ENCODE data around the gene SLC26A1. TPM values are rescaled to one million over a fixed set of nuclear protein-coding genes. Genes with fewer than 3 reads are reported as not detected.

Gene SLC26A1
- total RNA-seq, 1 experiment from 2014 or later, result 0.85 TPM

DNA sequence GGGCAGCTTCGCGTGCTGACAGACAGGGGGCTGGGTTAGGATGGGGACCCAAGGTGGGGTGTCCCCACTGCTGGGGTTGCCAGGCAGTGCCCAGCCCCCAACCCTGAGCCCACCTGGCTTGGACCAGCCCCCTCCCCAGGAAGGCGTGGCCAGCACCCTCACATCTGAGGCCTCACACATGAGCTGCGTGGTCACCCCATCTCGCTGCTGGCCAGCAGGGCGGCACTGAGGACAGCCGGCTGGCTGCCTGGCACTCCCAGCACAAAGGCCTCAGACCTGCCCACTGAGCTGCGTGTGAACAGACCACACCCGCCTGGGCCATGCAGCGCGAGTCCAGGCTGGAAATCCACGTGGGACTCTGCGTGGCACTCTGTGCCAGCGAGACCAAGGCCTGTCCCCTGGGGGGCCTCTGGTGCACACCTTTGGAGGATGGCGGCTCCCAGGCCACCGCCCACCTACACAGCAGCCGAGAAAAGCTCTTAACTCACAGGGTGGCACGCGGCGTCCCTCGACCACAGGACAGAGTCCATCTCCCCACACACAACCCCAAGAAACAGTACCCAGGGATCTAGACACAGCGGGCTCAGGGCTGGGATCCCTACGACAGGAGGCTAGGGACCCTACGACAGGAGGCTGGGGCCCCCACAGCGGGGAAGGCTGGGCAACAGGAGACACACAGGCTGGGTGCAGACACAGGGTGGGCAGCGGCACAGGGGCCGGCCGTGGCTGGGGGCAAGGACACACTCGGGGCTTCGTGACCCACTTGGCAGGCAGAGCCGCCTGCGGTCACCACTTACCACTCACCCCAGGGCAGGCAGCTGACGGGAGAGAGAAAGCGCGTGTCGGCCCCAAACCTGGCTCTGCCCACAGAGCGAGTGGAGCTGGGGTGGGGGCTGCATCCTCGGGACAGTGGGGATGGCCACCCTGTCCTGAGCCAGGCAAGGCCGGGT, 29.7 kb downstream of the SLC26A1 start:
- Mint-ChIP-seq H3K4me1 (no peaks in the 10 kb centered on the region), H3K9me3 (no peaks in the 10 kb centered on the region), H3K4me3 (no peak overlapping the region), H3K27me3 (ENCODE audit: low read depth) (peaks cover 8% of the 10 kb centered on the region), H3K36me3 (no peaks in the 10 kb centered on the region), H3K27ac (no peak overlapping the region)
- TF ChIP-seq GRHL2 (CRISPR knock-in tag; IDR thresholded peaks at IDR 0.05; ENCODE audit: insufficient replicate concordance, severe bottlenecking) (no peak), PRRX2 (CRISPR knock-in tag; IDR thresholded peaks at IDR 0.05) (no peak), ZNF317 (CRISPR knock-in tag; IDR thresholded peaks at IDR 0.05; ENCODE audit: borderline replicate concordance, low read depth) (no peak), RORB (CRISPR knock-in tag; IDR thresholded peaks at IDR 0.05) (no peak)
- TF ChIP-seq, protein P1, sequence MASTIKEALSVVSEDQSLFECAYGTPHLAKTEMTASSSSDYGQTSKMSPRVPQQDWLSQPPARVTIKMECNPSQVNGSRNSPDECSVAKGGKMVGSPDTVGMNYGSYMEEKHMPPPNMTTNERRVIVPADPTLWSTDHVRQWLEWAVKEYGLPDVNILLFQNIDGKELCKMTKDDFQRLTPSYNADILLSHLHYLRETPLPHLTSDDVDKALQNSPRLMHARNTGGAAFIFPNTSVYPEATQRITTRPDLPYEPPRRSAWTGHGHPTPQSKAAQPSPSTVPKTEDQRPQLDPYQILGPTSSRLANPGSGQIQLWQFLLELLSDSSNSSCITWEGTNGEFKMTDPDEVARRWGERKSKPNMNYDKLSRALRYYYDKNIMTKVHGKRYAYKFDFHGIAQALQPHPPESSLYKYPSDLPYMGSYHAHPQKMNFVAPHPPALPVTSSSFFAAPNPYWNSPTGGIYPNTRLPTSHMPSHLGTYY (CRISPR knock-in tag; IDR thresholded peaks at IDR 0.05), result no peak
- TF ChIP-seq, protein P2, sequence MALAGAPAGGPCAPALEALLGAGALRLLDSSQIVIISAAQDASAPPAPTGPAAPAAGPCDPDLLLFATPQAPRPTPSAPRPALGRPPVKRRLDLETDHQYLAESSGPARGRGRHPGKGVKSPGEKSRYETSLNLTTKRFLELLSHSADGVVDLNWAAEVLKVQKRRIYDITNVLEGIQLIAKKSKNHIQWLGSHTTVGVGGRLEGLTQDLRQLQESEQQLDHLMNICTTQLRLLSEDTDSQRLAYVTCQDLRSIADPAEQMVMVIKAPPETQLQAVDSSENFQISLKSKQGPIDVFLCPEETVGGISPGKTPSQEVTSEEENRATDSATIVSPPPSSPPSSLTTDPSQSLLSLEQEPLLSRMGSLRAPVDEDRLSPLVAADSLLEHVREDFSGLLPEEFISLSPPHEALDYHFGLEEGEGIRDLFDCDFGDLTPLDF (CRISPR knock-in tag; IDR thresholded peaks at IDR 0.05), result no peak
- TF ChIP-seq, protein P3, sequence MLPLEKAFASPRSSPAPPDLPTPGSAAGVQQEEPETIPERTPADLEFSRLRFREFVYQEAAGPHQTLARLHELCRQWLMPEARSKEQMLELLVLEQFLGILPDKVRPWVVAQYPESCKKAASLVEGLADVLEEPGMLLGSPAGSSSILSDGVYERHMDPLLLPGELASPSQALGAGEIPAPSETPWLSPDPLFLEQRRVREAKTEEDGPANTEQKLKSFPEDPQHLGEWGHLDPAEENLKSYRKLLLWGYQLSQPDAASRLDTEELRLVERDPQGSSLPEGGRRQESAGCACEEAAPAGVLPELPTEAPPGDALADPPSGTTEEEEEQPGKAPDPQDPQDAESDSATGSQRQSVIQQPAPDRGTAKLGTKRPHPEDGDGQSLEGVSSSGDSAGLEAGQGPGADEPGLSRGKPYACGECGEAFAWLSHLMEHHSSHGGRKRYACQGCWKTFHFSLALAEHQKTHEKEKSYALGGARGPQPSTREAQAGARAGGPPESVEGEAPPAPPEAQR (CRISPR knock-in tag; IDR thresholded peaks at IDR 0.05), result no peak
- TF ChIP-seq, protein P4, sequence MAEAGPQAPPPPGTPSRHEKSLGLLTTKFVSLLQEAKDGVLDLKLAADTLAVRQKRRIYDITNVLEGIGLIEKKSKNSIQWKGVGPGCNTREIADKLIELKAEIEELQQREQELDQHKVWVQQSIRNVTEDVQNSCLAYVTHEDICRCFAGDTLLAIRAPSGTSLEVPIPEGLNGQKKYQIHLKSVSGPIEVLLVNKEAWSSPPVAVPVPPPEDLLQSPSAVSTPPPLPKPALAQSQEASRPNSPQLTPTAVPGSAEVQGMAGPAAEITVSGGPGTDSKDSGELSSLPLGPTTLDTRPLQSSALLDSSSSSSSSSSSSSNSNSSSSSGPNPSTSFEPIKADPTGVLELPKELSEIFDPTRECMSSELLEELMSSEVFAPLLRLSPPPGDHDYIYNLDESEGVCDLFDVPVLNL (CRISPR knock-in tag; IDR thresholded peaks at IDR 0.05; ENCODE audit: borderline replicate concordance, low read depth), result no peak
- TF ChIP-seq, protein P5, sequence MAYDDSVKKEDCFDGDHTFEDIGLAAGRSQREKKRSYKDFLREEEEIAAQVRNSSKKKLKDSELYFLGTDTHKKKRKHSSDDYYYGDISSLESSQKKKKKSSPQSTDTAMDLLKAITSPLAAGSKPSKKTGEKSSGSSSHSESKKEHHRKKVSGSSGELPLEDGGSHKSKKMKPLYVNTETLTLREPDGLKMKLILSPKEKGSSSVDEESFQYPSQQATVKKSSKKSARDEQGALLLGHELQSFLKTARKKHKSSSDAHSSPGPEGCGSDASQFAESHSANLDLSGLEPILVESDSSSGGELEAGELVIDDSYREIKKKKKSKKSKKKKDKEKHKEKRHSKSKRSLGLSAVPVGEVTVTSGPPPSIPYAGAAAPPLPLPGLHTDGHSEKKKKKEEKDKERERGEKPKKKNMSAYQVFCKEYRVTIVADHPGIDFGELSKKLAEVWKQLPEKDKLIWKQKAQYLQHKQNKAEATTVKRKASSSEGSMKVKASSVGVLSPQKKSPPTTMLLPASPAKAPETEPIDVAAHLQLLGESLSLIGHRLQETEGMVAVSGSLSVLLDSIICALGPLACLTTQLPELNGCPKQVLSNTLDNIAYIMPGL (CRISPR knock-in tag; IDR thresholded peaks at IDR 0.05), result no peak
- POLR2A ChIA-PET, result no interaction called here
- CTCF ChIA-PET, result interaction anchor here (1.0 to 1.9 kb wide), 4 partner anchors 32 to 392 kb away, joined by 3 to 9 read pairs (median 5); partner anchors contain the start of genes GAK and TMEM175
- DNase-seq (ENCODE audit: low spot score) (peak; percentile 9), ATAC-seq (no peak)

DNA sequence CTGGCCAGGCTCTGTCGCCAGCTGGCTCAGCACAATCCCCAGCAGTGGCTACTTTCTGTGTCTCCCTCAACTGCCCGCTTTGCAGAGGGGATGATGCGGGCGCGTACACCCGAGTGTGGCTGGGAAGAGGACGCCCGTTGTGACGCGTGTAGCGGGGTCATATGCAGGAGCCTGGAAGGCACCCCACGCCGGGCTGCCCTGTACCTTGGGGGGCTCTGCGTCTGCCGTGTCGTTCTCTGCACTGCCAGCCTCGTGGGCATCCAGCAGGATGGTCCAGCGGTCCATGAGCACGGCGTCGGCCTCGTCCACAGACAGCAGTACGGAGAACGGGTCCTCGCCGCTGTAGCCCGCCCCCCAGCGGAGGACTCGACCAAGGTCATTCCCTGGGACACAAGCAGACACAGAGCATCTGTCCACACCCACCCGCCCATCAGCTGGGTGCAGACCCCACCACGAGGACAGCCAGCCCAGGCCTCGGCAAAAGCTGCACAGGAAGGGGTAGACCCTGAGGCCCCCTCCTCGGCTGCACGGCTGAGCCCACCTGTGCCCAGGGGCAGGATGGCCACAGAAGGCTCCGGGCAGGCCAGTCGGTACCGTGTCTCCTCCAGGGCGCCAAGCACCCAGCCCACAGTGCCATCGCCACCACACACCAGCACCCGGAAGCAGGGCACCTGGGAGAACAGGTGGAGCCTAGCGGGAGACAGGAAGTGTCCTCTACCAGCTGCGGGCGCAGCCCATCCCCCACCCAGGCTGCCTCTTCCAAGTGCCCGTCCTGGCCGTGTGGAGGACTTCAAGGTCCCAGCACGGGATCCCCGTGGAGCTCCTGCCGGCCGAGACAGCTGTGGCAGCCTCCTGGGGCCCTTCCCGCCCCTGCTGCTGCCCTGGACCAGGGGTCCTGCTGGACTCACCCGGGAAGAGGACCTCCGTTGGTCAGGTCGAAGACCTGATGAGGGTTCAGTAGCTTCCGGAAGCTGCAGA, 30.7 kb downstream of the SLC26A1 start:
- peak; percentile 30; the same call in 1 of the 2 replicates for ATAC-seq
- peak; percentile 47 for DNase-seq (ENCODE audit: low spot score)
- Mint-ChIP-seq H3K9me3 (no peaks in the 10 kb centered on the region), H3K36me3 (no peaks in the 10 kb centered on the region), H3K4me3 (no peak overlapping the region), H3K27ac (no peak overlapping the region), H3K4me1 (no peaks in the 10 kb centered on the region), H3K27me3 (ENCODE audit: low read depth) (peaks cover 2% of the 10 kb centered on the region; the same call in 1 of the 2 replicates)
- CTCF ChIA-PET, result interaction anchor here (0.6 to 1.9 kb wide), 6 partner anchors 24 to 394 kb away, joined by 3 to 9 read pairs (median 4); partner anchors contain the start of genes GAK, IDUA and TMEM175
- POLR2A ChIA-PET, result no interaction called here
- TF ChIP-seq SMAD3 (CRISPR knock-in tag; IDR thresholded peaks at IDR 0.05; ENCODE audit: borderline replicate concordance) (no peak), NFATC4 (CRISPR knock-in tag; IDR thresholded peaks at IDR 0.05) (no peak), OVOL2 (CRISPR knock-in tag; IDR thresholded peaks at IDR 0.05; ENCODE audit: borderline replicate concordance) (no peak), CBFB (CRISPR knock-in tag; IDR thresholded peaks at IDR 0.05; ENCODE audit: low read depth) (no peak)
- TF ChIP-seq, protein P1 (CRISPR knock-in tag; IDR thresholded peaks at IDR 0.05), result no peak
- TF ChIP-seq, protein P6, sequence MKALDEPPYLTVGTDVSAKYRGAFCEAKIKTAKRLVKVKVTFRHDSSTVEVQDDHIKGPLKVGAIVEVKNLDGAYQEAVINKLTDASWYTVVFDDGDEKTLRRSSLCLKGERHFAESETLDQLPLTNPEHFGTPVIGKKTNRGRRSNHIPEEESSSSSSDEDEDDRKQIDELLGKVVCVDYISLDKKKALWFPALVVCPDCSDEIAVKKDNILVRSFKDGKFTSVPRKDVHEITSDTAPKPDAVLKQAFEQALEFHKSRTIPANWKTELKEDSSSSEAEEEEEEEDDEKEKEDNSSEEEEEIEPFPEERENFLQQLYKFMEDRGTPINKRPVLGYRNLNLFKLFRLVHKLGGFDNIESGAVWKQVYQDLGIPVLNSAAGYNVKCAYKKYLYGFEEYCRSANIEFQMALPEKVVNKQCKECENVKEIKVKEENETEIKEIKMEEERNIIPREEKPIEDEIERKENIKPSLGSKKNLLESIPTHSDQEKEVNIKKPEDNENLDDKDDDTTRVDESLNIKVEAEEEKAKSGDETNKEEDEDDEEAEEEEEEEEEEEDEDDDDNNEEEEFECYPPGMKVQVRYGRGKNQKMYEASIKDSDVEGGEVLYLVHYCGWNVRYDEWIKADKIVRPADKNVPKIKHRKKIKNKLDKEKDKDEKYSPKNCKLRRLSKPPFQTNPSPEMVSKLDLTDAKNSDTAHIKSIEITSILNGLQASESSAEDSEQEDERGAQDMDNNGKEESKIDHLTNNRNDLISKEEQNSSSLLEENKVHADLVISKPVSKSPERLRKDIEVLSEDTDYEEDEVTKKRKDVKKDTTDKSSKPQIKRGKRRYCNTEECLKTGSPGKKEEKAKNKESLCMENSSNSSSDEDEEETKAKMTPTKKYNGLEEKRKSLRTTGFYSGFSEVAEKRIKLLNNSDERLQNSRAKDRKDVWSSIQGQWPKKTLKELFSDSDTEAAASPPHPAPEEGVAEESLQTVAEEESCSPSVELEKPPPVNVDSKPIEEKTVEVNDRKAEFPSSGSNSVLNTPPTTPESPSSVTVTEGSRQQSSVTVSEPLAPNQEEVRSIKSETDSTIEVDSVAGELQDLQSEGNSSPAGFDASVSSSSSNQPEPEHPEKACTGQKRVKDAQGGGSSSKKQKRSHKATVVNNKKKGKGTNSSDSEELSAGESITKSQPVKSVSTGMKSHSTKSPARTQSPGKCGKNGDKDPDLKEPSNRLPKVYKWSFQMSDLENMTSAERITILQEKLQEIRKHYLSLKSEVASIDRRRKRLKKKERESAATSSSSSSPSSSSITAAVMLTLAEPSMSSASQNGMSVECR (CRISPR knock-in tag; IDR thresholded peaks at IDR 0.05; ENCODE audit: borderline replicate concordance), result no peak
